B cell (primary cell): Measurements from ENCODE around the gene PCDH1.

Experiments
- EZH2 ChIP-seq: IDR thresholded peaks from 2 replicates; pipeline ENCODE4 v1.6.1; 2012; ENCODE audit warnings: borderline replicate concordance, low read depth, mild to moderate bottlenecking, moderate library complexity, low read length; ENCODE audit not compliant: insufficient read depth, poor library complexity, severe bottlenecking
- TF ChIP-seq, protein P1 (sequence below): fragments of 200-600 bp; IDR thresholded peaks from one replicate; pipeline ENCODE4 v1.8.0; 2022; ENCODE audit warnings: antibody characterized with exemption, mild to moderate bottlenecking

GRCh38 chr5:141880961-141881801, 3.0 kb upstream of the PCDH1 start:
- TF ChIP-seq, protein P1, sequence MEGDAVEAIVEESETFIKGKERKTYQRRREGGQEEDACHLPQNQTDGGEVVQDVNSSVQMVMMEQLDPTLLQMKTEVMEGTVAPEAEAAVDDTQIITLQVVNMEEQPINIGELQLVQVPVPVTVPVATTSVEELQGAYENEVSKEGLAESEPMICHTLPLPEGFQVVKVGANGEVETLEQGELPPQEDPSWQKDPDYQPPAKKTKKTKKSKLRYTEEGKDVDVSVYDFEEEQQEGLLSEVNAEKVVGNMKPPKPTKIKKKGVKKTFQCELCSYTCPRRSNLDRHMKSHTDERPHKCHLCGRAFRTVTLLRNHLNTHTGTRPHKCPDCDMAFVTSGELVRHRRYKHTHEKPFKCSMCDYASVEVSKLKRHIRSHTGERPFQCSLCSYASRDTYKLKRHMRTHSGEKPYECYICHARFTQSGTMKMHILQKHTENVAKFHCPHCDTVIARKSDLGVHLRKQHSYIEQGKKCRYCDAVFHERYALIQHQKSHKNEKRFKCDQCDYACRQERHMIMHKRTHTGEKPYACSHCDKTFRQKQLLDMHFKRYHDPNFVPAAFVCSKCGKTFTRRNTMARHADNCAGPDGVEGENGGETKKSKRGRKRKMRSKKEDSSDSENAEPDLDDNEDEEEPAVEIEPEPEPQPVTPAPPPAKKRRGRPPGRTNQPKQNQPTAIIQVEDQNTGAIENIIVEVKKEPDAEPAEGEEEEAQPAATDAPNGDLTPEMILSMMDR: no peak
- TF ChIP-seq EZH2: no peak
